KOPT-K1 (cell line): Measurements from ENCODE around the gene MAP3K13.
"Not testable (repeated sequence)": the region's sequence is repeated elsewhere in the genome, so short reads cannot be mapped to it uniquely, and the experiment has no call there.

ENCODE experiments used
- H3K27ac ChIP-seq: fragments of 200-600 bp; sonication (generic); 2 replicates; pipeline ENCODE4 v1.5.1; 2016; ENCODE audit warnings: antibody characterized with exemption, mild to moderate bottlenecking, low read depth, low read length; ENCODE audit not compliant: poor library complexity, severe bottlenecking
- H3K36me3 ChIP-seq: fragments of 200-600 bp; sonication (generic); 2 replicates; pipeline ENCODE4 v1.5.1; 2017; ENCODE audit warnings: antibody characterized with exemption, mild to moderate bottlenecking, low read length, moderate library complexity; ENCODE audit not compliant: insufficient read depth
- H3K9me3 ChIP-seq: fragments of 200-600 bp; sonication (generic); 2 replicates; pipeline ENCODE4 v1.5.1; 2017; ENCODE audit warnings: antibody characterized with exemption, low read length, mild to moderate bottlenecking; ENCODE audit not compliant: insufficient read depth, poor library complexity, severe bottlenecking

The MAP3K13 gene

GRCh38 chr3:185401319-185401955, 38.5 kb downstream of the MAP3K13 start:
- Histone ChIP-seq H3K27ac (no peak overlapping the region), H3K9me3 (no peaks in the 10 kb centered on the region), H3K36me3 (no peaks in the 10 kb centered on the region)

DNA sequence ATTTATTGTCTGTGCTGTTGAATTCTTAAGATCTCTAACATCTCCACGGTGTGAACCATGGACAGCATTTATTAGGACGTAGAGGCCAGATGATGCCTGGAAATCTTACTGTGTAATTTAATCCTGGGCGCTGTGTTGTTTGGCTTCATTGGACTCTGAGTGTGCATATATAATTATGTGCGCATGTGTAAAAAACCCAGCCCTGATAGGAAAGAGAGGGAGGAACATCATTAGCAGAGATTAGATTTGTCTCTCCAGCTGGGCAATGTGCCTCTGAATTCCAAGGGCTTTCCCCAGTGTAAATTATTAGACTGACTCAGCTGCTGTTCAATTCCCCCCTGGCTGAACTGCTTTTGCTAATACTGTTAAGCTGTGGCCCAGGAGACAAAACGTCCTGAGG, 39.6 kb downstream of the MAP3K13 start:
- Histone ChIP-seq H3K27ac (no peak overlapping the region), H3K9me3 (no peaks in the 10 kb centered on the region), H3K36me3 (no peaks in the 10 kb centered on the region)

GRCh38 chr3:185403002-185403401, 40.1 kb downstream of the MAP3K13 start:
- no peak overlapping the region for H3K27ac ChIP-seq
- no peaks in the 10 kb centered on the region for H3K9me3 ChIP-seq
- no peaks in the 10 kb centered on the region for H3K36me3 ChIP-seq

DNA sequence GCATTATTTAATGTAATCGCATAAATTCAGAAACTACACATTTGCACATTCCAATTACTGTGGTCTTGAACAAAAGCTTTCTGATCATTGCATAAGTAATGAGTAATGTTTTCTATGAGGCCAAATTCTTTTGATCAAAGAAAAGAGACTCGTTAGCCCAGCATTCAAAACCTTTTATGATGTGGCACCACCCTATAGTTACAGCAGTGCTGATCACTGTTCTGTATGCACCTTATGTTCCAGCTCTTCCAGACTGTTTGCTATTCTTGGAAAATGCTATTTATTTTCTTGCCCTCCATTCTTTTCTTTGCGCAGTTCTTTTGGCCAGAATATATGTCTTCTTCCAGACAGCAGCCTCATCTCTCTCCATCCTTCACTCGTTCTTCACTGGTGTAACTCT, 42.3 kb downstream of the MAP3K13 start:
- H3K9me3 ChIP-seq = no peaks in the 10 kb centered on the region
- no peak overlapping the region for H3K27ac ChIP-seq
- no peaks in the 10 kb centered on the region for H3K36me3 ChIP-seq

DNA sequence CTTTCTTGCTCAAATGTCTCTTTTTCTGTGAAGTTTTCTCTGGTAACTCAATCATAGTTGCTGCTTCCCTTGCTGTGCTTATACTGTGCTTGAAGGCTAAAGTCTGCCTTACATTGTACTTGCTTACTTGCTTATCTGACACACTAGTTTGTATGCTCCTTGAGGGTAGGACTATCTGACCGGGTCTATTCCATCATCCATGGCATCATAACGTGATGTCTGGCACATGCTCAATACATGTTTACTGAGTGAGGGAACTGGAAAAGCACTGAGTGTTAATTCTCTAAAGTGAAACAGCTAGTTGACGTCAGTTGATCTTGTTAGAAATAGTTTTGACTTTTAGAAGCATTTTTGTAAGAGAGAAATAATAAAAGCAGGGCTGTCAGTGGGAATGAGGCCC, 42.7 kb downstream of the MAP3K13 start:
- H3K9me3 ChIP-seq = no peaks in the 10 kb centered on the region
- H3K27ac ChIP-seq = no peak overlapping the region
- no peaks in the 10 kb centered on the region for H3K36me3 ChIP-seq

DNA sequence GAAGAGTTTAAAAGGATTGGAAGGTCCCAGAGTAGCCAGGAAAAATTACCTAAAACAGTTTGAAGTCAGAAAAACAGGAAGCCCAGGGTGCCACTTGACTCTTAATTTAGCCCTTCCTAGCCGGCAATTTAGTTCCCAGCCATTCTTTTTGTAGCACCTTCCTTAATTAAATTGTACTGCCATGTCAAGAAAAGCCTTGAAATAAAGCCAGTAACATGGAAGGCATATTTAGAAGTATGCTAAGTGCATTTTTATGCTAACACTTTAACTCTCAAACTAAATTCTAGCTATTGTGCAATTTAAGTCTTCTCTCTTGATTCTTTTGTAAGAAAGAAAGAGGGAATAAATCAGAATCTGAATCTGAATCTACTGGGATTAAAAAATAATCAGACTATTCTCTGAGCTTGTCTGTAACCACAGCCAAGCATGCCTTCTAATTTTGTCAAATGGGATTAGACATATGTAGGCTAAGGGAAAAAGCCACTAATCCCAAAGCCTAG, 43.2 kb downstream of the MAP3K13 start:
- no peak overlapping the region for H3K27ac ChIP-seq
- no peaks in the 10 kb centered on the region for H3K36me3 ChIP-seq

DNA sequence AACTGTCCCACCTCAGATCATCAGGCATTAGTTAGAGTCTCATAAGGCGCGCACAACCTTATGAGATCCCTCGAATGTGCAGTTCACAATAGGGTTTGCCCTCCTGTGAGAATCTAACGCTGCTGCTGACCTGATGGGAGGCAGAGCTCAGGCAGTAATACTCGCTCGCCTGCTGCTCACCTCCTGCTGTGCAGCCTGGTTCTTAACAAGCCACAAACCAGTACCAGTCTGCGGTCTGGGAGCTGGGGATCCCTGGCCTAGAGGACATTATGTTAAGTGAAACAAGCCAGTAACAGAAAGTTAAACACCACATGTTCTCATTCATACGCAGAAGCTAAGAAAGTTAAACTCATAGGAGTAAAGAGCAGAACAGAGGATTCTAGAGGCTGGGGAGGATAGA, 47.0 kb downstream of the MAP3K13 start:
- H3K27ac ChIP-seq = no peak overlapping the region
- H3K36me3 ChIP-seq = no peaks in the 10 kb centered on the region
- H3K9me3 ChIP-seq = no peaks in the 10 kb centered on the region

More for the DNA sequence above, 43.2 kb downstream of the MAP3K13 start:
- no peaks in the 10 kb centered on the region for H3K9me3 ChIP-seq

DNA sequence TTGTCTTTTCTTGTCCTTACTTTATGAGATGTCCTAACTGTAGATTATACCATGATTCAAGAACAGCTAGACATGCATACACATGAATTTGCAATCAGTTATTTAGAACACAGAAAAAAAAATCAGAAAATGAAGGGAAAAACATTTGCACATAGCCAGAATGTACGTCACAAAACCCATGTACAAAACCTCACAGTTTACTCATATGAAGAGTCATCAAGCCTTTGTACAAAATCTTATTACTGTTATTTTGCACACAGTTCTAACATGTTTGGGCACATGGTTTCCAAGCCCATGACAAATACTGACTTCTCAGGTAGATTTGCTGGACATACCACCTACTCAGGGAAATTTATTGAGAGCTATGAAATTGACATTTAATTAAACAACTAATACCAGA, 48.2 kb downstream of the MAP3K13 start:
- Histone ChIP-seq H3K9me3 (no peaks in the 10 kb centered on the region), H3K36me3 (no peaks in the 10 kb centered on the region), H3K27ac (no peak overlapping the region)

DNA sequence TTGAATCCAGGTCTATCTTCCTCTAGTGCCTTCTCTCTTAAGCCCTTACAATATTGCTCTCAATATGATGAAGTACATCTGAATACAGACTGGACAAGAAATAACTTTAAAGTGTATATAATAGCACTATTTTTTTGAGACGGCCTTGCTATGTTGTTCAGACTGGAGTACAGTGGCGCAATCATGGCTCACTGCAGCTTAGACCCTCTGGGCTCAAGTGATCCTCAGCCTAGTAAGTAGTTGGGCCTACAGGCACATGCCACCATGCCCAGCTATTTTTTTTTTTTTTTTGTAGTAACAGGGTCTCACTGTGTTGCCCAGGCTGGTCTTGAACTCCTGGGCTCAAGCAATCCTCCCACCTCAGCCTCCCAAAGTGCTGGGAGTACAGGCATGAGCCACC, 53.6 kb downstream of the MAP3K13 start:
- H3K27ac ChIP-seq = no peak overlapping the region
- H3K36me3 ChIP-seq = no peaks in the 10 kb centered on the region
- no peaks in the 10 kb centered on the region for H3K9me3 ChIP-seq

GRCh38 chr3:185418561-185418977, 55.6 kb downstream of the MAP3K13 start:
- not testable (repeated sequence) for H3K9me3 ChIP-seq

DNA sequence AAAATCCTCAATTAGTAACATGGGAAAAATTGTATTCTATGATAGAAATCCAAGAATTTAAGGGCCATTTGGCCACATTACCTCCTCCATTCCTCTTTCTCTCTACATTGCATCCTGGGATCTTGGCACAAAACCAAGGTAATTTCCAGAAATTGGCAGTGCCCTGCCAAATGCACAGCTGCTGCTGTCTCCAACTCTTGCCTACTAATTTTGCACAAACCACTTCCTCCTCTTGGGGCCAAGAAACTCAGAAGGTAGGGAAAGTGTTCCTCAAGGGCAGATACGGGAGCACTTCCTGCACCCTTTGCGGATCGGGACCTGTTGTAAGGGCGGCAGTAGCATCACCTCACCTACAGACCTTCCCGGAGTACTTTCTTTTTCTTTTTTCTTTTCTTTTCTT, 57.8 kb downstream of the MAP3K13 start:
- Histone ChIP-seq H3K36me3 (no peaks in the 10 kb centered on the region), H3K27ac (no peak overlapping the region), H3K9me3 (no peaks in the 10 kb centered on the region)

More at GRCh38 chr3:185418561-185418977, 55.6 kb downstream of the MAP3K13 start:
- not testable (repeated sequence) for H3K27ac ChIP-seq, H3K36me3 ChIP-seq

- no peak overlapping the region for H3K27ac ChIP-seq
Measured at GRCh38 chr3:185421577-185422232, 58.8 kb downstream of the MAP3K13 start.

GRCh38 chr3:185422677-185423076, 59.7 kb downstream of the MAP3K13 start:
- H3K27ac ChIP-seq = no peak overlapping the region
- H3K36me3 ChIP-seq = no peaks in the 10 kb centered on the region
- no peaks in the 10 kb centered on the region for H3K9me3 ChIP-seq

More at GRCh38 chr3:185421577-185422232, 58.8 kb downstream of the MAP3K13 start:
- no peaks in the 10 kb centered on the region for H3K9me3 ChIP-seq
- no peaks in the 10 kb centered on the region for H3K36me3 ChIP-seq

GRCh38 chr3:185423178-185423577, 60.2 kb downstream of the MAP3K13 start:
- no peak overlapping the region for H3K27ac ChIP-seq
- H3K36me3 ChIP-seq = no peaks in the 10 kb centered on the region
- no peaks in the 10 kb centered on the region for H3K9me3 ChIP-seq

DNA sequence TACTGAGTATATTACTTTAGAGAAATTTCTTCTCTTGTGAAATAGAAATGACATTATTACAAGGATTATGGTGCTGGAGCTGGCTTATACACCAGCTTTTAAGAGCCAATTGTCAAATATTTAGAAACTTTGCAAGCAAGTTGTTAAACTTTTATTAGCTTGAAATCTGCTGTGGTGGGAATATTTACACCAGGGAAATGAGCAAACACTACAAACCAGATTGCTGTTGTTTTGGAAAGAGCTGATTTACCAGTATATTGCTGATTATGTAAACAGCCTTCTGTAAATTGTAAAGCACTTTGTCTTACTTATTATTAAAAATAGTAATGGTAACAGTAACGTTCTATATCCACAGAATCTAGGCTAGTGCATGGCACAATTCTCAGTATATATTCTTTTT, 61.5 kb downstream of the MAP3K13 start:
- no peak overlapping the region for H3K27ac ChIP-seq
- no peaks in the 10 kb centered on the region for H3K9me3 ChIP-seq
- H3K36me3 ChIP-seq = no peaks in the 10 kb centered on the region

GRCh38 chr3:185430375-185430774, 67.4 kb downstream of the MAP3K13 start:
- no peaks in the 10 kb centered on the region for H3K36me3 ChIP-seq
- H3K27ac ChIP-seq = no peak overlapping the region
- no peaks in the 10 kb centered on the region for H3K9me3 ChIP-seq
